ENCODE data around the gene RWDD3.

The RWDD3 gene

GRCh38 chr1:95278173-95279006 is 44.4 kb downstream of the RWDD3 start:
- no peak overlapping the region for H3K4me2 ChIP-seq (ENCODE audit: low read length)
- no peaks in the 10 kb centered on the region for H3K4me1 ChIP-seq (ENCODE audit: low read length)
- H3K9me3 ChIP-seq (ENCODE audit: insufficient read depth, low read length): no peaks in the 10 kb centered on the region
- H2AFZ ChIP-seq (ENCODE audit: low read depth, low read length): peak overlapping the region; percentile 30; the same call in 1 of the 2 replicates
- no peak for TF ChIP-seq EZH2phosphoT487 (IDR thresholded peaks at IDR 0.05; ENCODE audit: low read depth)
- TF ChIP-seq, protein P1, sequence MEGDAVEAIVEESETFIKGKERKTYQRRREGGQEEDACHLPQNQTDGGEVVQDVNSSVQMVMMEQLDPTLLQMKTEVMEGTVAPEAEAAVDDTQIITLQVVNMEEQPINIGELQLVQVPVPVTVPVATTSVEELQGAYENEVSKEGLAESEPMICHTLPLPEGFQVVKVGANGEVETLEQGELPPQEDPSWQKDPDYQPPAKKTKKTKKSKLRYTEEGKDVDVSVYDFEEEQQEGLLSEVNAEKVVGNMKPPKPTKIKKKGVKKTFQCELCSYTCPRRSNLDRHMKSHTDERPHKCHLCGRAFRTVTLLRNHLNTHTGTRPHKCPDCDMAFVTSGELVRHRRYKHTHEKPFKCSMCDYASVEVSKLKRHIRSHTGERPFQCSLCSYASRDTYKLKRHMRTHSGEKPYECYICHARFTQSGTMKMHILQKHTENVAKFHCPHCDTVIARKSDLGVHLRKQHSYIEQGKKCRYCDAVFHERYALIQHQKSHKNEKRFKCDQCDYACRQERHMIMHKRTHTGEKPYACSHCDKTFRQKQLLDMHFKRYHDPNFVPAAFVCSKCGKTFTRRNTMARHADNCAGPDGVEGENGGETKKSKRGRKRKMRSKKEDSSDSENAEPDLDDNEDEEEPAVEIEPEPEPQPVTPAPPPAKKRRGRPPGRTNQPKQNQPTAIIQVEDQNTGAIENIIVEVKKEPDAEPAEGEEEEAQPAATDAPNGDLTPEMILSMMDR (IDR thresholded peaks at IDR 0.05; ENCODE audit: low read depth, low read length): no peak
- no peaks in the 10 kb centered on the region for H4K20me1 ChIP-seq (ENCODE audit: insufficient read depth, low read length)
- no peak overlapping the region for H3K9ac ChIP-seq (ENCODE audit: low read length)
- H3K79me2 ChIP-seq (ENCODE audit: low read length): no peaks in the 10 kb centered on the region
- H3K36me3 ChIP-seq (replicated peaks; ENCODE audit: low read depth, low read length): no peaks in the 10 kb centered on the region
- no peaks in the 10 kb centered on the region for H3K27me3 ChIP-seq (ENCODE audit: low read depth, low read length)
- H3K27ac ChIP-seq (ENCODE audit: low read length): no peak overlapping the region
- no peak overlapping the region for H3K4me3 ChIP-seq (ENCODE audit: low read length)

DNA sequence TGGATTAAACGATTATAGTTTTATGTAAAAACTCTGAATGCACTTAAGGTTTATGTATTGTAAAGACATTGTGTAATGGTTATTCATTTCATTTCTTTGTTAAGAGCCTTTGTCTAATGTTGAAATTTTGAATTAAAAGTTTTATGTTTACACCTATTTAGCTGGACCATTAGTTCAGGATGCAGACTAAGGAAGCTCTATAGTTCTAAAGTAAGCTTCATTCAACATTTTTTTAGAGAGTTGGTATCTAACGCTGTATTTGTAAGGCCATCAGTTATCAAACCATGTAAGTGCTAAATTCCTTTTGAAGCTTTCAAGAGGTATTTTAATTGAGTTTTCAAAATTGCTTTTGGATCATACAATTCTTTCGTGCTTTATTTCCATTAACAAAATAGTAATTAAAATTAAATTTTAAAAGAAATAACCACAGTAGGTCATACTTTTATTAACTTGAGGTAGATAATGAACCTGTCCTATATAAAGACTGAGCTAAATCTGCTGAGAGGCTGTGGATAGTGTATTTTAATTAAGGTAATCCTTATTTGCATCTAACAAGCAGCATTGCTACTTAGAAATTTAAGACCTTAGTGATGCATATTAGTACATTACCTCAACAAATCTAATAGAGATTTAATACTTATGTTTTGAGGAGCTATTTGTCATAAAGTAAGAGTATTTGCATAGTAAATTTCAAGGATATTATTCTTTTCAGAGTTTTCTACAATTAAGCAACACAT is 47.9 kb downstream of the RWDD3 start:
- H3K27me3 ChIP-seq (ENCODE audit: low read depth, low read length): no peaks in the 10 kb centered on the region
- H3K79me2 ChIP-seq (ENCODE audit: low read length): no peaks in the 10 kb centered on the region
- no peaks in the 10 kb centered on the region for H3K4me1 ChIP-seq (ENCODE audit: low read length)
- H2AFZ ChIP-seq (ENCODE audit: low read depth, low read length): no peak overlapping the region
- no peak overlapping the region for H3K27ac ChIP-seq (ENCODE audit: low read length)
- H3K4me3 ChIP-seq (ENCODE audit: low read length): no peak overlapping the region
- H3K4me2 ChIP-seq (ENCODE audit: low read length): no peak overlapping the region
- TF ChIP-seq, protein P1 (IDR thresholded peaks at IDR 0.05; ENCODE audit: low read depth, low read length): no peak
- no peak for TF ChIP-seq EZH2phosphoT487 (IDR thresholded peaks at IDR 0.05; ENCODE audit: low read depth)
- H3K9ac ChIP-seq (ENCODE audit: low read length): no peak overlapping the region
- no peaks in the 10 kb centered on the region for H3K36me3 ChIP-seq (replicated peaks; ENCODE audit: low read depth, low read length)
- H4K20me1 ChIP-seq (ENCODE audit: insufficient read depth, low read length): no peaks in the 10 kb centered on the region
- H3K9me3 ChIP-seq (ENCODE audit: insufficient read depth, low read length): no peaks in the 10 kb centered on the region

DNA sequence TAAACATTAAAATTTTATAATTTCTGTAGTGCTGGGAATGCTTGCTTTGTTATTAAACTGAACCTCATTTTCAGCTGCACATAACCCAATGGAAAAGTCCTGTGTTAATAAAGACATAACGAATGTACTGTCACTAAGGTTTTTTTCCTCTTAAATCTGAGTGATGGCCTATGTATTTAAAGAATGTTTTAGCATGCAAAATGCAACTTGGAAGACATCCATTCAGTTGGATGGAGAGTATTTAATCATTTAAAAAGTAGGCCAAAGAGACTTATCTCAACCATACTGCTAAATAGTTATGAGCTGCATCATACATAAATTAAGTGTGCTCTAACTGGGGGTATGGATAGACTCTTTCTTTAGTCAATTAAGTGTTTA is 48.5 kb downstream of the RWDD3 start:
- Histone ChIP-seq H3K27me3 (ENCODE audit: low read depth, low read length) (no peaks in the 10 kb centered on the region), H3K36me3 (replicated peaks; ENCODE audit: low read depth, low read length) (no peaks in the 10 kb centered on the region), H3K27ac (ENCODE audit: low read length) (no peak overlapping the region), H3K9ac (ENCODE audit: low read length) (no peak overlapping the region), H3K4me3 (ENCODE audit: low read length) (no peak overlapping the region), H3K4me2 (ENCODE audit: low read length) (no peak overlapping the region), H3K79me2 (ENCODE audit: low read length) (no peaks in the 10 kb centered on the region), H3K4me1 (ENCODE audit: low read length) (no peaks in the 10 kb centered on the region), H3K9me3 (ENCODE audit: insufficient read depth, low read length) (no peaks in the 10 kb centered on the region), H4K20me1 (ENCODE audit: insufficient read depth, low read length) (no peaks in the 10 kb centered on the region), H2AFZ (ENCODE audit: low read depth, low read length) (no peak overlapping the region)
- TF ChIP-seq EZH2phosphoT487 (IDR thresholded peaks at IDR 0.05; ENCODE audit: low read depth): no peak
- TF ChIP-seq, protein P1 (IDR thresholded peaks at IDR 0.05; ENCODE audit: low read depth, low read length): no peak

DNA sequence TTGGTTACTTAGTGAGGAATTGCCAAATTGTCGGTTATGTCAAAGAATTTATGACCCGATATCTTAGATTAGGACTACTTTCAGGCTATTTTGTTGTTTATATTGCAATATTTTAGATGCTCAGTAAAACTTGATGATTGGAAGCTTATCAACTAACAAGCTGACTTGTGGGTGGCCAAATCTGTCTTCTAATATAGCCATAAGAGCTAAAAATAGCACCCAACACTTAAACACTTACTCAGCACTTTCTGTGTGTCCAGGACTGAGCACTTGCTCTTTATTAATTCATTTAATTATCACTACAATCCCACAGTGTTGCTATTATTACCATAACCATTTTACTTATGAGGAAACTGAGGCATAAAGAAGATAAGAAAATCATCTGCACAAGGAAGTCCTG is 50.4 kb downstream of the RWDD3 start:
- no peaks in the 10 kb centered on the region for H4K20me1 ChIP-seq (ENCODE audit: insufficient read depth, low read length)
- no peak overlapping the region for H3K9ac ChIP-seq (ENCODE audit: low read length)
- H3K79me2 ChIP-seq (ENCODE audit: low read length): no peaks in the 10 kb centered on the region
- no peak overlapping the region for H3K4me2 ChIP-seq (ENCODE audit: low read length)
- H3K27me3 ChIP-seq (ENCODE audit: low read depth, low read length): no peaks in the 10 kb centered on the region
- H2AFZ ChIP-seq (ENCODE audit: low read depth, low read length): no peak overlapping the region
- H3K27ac ChIP-seq (ENCODE audit: low read length): no peak overlapping the region
- H3K4me3 ChIP-seq (ENCODE audit: low read length): no peak overlapping the region
- no peaks in the 10 kb centered on the region for H3K36me3 ChIP-seq (replicated peaks; ENCODE audit: low read depth, low read length)
- H3K9me3 ChIP-seq (ENCODE audit: insufficient read depth, low read length): no peaks in the 10 kb centered on the region
- TF ChIP-seq EZH2phosphoT487 (IDR thresholded peaks at IDR 0.05; ENCODE audit: low read depth): no peak
- TF ChIP-seq, protein P1 (IDR thresholded peaks at IDR 0.05; ENCODE audit: low read depth, low read length): no peak
- H3K4me1 ChIP-seq (ENCODE audit: low read length): no peaks in the 10 kb centered on the region

Data from OCI-LY3 (cell line).